GM10266 (cell line): ENCODE measurements around the gene AUTS2.

Source experiments
- DNase-seq: peaks from one replicate; pipeline ENCODE4 v3.0.0; 2012; ENCODE audit errors: extremely low spot score
- CTCF ChIP-seq: IDR thresholded peaks from 2 replicates; pipeline ENCODE4 v1.5.1; 2012; ENCODE audit warnings: mild to moderate bottlenecking, low read depth; ENCODE audit not compliant: control insufficient read depth, insufficient read depth; ENCODE audit errors: missing control alignments

AUTS2 gene

GRCh38 chr7:70778585-70778984 lies 1180.3 kb downstream of the AUTS2 start:
- DNase-seq: no peak
- no peak for TF ChIP-seq CTCF

GRCh38 chr7:70779321-70779720 lies 1181.0 kb downstream of the AUTS2 start:
- no peak for TF ChIP-seq CTCF
- DNase-seq: no peak

- TF ChIP-seq CTCF: no peak
- DNase-seq: no peak
Measured at GRCh38 chr7:70781922-70782311, 1183.6 kb downstream of the AUTS2 start.

- no peak for TF ChIP-seq CTCF
- no peak for DNase-seq
Measured at GRCh38 chr7:70782796-70783195, 1184.5 kb downstream of the AUTS2 start.

GRCh38 chr7:70785427-70785826 lies 1187.2 kb downstream of the AUTS2 start:
- no peak for TF ChIP-seq CTCF
- no peak for DNase-seq

GRCh38 chr7:70786076-70786475 lies 1187.8 kb downstream of the AUTS2 start:
- DNase-seq: no peak
- TF ChIP-seq CTCF: no peak

- DNase-seq: no peak
- TF ChIP-seq CTCF: no peak
Measured at GRCh38 chr7:70787286-70787685, 1189.0 kb downstream of the AUTS2 start.

- TF ChIP-seq CTCF: no peak
- no peak for DNase-seq
Measured at GRCh38 chr7:70787771-70788170, 1189.5 kb downstream of the AUTS2 start.
